Activated naive CD4-positive, alpha-beta T cell treated with anti-CD3 and anti-CD28 coated beads, Interleukin-2, amount 50 U/mL, for 16 hours (primary cell): ENCODE measurements around the gene CLEC4D.
"Not testable (repeated sequence)": the region's sequence is repeated elsewhere in the genome, so short reads cannot be mapped to it uniquely, and the experiment has no call there.

Experiments used
- DNase-seq: peaks from one replicate; pipeline ENCODE4 v3.0.0-alpha.2; 2020

The CLEC4D gene

DNA sequence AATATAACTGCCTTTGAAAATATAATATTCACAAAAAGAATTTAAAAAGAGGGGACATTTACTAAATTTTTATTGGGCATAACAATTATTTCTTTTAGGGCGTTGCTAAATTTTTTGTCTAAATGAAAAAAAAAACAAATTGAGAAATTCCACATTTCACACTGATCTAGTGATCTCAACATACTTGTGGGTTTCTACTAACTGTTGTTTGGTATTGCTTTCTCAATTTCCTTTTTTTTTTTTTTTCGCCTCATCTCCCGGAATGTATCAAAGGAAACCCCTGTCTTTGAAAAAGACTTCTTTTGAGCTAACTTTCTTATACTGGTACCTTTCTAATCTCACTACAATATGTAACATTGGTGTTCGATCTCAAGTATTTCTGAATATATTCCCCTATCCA is at the start of gene CLEC4D:
CLEC4D (plus strand) TSS at position 248 of the 400 bp plus-strand sequence. CDS start 230 bp downstream, outside the sequence.
- no peak for DNase-seq

DNA sequence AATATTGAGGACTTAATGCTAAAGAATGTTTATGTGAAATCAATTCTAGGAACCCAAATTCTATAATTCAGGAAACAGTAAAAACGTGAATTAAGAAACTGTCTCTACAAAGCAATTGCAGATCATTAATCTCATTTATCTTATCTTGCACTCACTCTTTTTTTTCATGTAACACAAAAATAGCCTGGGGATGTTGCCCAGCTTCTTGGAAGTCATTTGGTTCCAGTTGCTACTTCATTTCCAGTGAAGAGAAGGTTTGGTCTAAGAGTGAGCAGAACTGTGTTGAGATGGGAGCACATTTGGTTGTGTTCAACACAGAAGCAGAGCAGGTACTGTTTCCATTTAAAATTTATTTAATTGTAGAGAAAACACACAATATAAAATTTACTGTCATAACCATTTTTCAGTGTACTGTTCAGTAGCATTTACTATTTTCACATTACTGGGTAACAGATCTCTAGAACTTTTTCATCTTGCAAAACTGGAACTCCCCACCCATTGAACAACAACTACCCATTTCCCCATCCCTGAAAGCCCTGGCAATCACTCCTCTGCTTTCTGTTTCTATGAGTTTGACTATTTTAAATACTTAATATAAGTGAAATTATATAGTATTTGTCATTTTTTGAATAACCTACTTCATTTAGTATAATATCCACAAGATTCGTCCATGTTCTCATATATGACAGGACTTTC is 47.9 kb upstream of the CLEC4D start:
- no peak for DNase-seq

DNA sequence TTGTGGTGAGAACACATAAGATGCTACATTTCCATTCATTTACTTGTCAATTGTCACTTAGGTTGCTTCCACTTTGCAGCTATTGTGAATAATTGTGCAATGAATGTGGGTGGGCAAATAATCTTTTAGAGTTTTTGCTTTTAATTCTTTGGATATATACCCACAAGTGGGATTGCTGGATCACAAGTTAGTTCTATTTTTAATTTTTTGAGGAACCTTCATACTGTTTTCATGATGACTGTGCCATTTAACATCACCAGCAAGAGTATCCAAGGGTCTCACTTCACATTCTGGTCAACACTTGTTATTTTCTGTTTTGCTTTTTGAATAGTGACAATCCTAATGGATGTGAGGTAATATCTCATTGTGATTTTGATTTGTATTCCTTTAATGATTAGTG is 47.1 kb upstream of the CLEC4D start:
- DNase-seq = no peak

DNA sequence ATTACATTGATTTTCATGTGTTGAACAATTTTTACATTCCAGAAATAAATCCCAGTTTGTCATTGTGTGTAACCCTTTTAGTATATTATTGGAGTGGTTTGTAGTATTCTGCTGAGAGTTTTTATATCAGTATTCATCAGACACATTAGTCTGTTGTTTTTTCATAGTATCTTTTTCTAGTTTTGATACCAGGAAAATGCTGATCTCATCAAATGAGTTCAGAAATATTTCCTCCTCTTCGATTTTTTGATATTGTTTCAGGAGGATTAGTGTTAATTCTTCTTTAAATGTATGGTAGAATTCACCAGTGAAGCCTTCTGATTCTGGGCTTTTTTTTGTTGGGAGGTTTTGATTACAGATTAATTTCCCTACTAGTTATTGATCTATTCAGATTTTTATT is 42.2 kb upstream of the CLEC4D start:
- DNase-seq = no peak

DNA sequence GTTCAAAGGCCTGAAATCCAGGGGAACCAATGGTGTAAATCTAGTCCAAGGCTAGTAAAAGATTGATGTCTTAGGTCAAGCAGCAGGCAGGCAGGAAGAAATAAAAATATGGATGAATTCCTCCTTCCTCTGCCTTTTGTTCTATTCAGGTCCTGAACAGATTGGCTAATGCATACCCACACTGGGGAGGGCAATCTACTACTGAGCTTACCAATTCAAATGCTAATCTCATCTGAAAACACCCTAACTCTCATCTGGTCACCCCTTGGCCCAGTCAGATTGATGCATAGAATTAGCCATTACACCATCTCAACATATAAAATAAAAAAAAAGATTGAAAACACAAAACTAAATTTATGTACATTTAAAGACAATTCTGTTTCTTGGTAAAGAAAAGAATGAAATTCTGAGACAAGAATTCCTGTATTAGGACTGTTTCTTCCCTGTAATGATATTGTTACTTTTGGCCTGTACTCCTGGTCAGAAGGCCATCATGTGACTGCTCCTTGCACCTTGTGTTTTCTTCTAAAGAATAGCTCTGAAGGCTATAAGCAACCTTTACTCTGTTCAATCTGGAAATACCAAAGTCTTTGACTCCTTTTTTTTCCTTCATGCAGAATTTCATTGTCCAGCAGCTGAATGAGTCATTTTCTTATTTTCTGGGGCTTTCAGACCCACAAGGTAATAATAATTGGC is 37.6 kb upstream of the CLEC4D start:
- DNase-seq = no peak

DNA sequence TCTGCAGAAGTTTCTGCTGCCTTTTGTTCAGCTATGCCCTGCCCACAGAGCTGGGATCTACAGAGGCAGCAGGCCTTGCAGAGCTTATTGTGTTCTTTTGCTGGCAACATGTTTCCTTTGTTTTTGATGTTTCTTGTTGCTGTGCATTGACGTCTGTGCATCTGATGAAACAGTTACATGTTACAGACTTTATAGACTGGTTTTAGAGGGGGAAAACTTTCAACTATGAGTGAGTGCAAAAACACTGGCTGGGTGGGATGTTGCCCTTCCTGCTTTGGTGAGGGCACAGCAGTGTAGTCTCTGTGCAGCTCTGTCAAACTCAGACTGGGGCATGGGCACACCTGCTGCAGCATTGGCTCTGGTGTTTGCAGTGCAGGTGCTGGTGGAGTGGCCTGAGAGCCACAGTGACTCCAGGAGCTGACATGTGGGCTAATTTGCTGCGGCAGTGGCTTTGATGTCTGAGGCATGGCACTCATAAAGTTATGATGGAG is 30.7 kb upstream of the CLEC4D start:
- DNase-seq = no peak

DNA sequence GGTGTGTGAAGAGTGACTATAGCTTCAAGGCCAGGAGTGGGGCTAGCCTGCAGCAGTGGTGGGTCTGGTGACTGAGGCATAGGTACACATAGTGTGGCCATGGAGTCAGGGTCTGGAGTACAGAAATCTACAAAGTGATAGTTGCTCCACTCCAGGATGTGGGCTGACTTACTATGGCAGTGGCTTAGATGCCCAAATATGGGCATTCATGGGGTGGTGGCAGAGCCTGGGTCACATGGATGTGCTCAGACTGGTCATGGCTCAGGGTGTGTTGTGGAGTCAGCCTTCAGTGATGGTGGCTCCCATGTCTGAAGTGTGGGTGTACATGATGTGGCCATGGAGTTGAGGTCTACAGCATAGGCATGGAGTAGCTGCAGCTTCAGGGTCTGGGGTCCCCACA is 30.2 kb upstream of the CLEC4D start:
- DNase-seq = no peak

DNA sequence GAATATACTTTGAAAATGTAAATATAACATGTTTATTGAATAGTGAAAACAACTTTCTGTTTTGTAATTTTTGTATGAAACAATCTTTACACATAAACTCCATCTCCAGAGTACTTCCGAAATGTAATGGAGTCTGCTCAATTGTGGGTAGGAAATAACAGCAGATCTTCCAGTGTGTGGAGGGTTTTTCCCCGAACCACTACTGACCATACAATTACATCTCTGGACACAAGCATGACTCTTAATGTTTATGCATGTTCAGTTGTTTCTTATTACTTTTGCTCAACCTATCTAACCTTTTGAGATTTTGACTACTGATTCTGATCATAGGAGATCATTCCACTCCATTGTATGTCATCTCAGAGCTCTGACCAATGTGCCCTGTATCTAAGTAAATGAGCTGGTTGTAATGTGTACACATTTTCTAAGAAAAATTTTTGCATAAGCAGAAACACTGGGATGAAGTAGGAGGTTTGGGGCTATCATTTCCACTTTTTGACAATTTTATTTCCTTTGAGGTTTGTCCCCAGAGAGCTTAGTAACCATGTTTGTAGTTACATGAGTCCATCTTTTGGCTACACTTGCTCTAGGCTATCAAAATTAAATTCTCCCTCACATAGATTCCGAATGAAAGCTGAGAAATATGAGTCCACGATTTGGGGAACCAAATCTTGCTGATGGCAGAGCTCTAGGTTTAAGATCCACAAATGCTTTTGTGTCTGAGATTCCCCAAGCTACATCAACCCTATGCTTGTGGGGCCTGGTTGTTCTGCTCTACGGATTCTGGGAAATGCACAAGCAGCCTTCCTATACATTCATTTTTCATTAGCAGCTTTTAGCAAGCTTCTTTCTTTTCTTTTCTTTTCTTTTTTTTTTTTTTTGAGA is 21.4 kb upstream of the CLEC4D start:
- DNase-seq = no peak

DNA sequence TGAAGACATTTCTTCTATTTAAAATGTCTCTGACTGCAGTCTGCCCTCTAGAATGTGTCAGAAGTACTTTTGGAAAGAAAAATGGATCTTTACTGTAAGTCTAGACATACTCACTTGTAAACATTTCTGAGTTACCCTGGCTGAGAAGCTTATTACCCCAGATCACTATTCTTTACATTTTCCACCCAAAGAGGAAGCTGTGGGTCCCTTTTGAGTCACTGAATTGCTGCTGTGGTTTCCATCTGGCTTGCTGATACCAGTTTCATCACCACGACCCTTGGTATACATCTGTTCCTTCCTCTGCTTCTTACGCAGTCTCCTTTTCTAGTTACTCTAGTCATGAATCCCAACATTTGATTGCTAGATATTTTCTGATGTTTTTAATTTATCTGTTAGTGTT is 20.2 kb upstream of the CLEC4D start:
- DNase-seq = peak; percentile 30

DNA sequence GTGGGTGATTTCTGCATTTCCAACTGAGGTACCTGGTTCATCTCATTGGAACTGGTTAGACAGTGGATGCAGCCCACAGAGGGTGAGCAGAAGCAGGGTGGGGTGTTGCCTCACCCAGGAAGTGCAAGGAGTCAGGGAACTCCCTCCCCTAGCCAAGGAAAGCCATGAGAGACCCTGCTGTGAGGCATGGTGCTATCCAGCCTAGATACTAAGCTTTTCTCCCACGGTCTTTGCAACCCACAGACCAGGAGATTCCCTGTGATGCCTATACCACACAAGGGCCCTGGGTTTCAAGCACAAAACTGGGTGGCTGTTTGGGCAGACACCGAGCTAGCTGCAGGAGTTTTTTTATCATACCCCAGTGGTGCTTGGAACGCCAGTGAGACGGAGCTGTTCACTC is 17.6 kb upstream of the CLEC4D start:
- DNase-seq = not testable (repeated sequence)

DNA sequence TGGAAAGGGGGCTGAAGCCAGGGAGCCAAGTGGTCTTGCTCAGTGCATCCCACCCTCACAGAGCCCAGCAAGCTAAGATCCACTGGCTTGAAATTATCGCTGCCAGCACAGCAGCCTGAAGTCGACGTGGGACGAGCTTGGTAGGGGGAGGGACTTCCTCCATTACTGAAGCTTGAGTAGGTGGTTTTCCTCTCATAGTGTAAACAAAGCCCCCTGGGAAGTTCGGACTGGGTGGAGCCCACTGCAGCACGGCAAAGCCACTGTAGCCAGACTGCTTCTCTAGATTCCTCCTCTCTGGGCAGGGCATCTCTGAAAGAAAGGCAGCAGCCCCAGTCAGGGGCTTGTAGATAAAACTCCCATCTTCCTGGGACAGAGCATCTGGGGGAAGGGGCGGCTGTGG is 17.2 kb upstream of the CLEC4D start:
- DNase-seq = not testable (repeated sequence)

DNA sequence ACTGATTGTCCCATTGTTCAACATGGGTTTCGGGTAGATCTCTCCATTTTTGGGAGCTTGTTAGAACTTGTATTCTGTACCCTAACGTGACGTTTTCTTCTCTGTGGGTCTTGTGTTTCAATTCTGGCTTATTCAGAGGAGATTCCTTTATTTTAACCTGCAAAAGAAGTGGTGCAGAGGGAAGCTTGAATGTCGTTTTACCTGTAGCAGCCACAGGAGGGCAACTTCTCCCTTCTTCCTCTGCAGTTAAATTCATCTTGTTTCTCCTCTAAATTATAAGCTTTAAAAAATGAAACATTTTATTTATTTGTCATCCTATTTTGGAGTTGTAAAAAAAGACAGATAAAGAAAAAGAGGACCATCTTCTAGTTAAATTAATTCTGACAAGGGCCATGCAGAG is 13.7 kb upstream of the CLEC4D start:
- DNase-seq = no peak

DNA sequence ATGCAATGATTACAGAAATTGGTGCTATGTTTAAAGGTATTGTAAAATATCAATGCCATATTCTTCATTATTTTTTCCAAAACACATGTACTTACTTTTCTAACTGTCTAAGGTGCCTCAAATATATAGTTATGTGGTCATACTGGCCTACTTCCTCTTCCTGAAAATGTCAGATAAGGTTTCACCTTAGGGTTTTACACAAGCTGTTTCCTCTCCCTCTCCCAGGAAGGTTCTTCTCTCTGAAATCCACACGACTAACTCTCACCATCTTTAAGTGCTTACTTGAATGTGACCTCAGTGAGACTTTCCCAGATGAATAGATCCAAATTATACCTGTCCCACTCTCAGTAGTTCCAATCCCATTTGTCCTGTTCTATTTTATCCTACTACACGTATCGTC is 11.6 kb upstream of the CLEC4D start:
- no peak for DNase-seq

DNA sequence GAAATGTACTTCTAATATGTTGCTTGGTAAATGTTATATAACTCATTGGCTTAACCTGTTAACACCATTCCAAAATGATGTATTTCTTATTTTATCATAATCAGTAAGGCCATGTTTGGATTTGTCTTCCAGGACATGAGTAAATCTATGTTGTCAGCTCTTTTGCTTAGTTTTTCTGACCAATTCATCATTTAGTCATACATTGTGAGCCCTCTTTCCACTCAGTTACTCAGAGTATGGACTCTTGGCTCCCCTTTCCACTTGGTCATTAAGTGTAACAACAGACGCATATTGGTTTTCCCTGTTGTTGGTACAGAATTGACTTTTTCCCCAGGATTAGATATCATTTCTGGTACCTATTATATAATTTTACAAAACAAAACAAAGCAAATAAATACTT is 9.0 kb upstream of the CLEC4D start:
- no peak for DNase-seq

DNA sequence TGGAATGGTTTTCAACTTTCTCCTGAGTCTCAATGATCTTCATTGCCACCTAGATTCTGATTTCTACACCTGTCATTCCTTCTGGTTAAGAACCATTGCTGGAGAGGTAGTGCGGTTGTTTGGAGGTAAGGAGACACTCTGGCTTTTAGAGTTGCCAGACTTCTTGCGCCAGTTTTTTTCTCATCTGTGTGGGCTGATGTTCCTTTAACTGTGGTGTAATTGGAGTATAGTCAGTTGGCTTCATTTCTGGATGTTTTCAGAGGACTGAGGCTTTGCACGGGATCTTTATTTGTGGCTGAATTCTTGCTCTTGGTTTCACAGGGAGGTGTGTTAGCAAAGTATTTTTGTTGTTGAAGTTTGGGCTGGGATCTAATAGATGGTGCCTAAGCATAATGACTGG is 5.7 kb upstream of the CLEC4D start:
- no peak for DNase-seq

DNA sequence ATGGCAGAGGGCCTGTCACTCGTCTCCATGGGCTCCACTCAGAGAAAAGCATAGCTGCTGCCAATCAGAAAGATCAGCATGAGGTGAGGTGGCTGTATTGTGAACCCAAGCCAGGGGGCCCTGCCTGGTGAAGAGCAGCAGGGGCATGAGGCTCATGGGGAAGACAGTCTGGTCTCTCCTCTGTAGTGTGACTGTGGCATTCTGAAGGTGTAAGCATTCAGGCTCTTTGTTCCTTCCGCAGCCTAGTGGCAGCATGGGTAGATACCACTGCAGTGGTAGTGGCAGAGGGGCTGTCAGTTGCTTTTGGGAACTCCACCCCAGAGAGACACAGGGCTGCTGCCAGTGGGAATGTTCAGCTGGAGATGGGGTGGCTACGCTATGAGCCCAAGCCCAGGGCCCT is 5.1 kb upstream of the CLEC4D start:
- DNase-seq = no peak

DNA sequence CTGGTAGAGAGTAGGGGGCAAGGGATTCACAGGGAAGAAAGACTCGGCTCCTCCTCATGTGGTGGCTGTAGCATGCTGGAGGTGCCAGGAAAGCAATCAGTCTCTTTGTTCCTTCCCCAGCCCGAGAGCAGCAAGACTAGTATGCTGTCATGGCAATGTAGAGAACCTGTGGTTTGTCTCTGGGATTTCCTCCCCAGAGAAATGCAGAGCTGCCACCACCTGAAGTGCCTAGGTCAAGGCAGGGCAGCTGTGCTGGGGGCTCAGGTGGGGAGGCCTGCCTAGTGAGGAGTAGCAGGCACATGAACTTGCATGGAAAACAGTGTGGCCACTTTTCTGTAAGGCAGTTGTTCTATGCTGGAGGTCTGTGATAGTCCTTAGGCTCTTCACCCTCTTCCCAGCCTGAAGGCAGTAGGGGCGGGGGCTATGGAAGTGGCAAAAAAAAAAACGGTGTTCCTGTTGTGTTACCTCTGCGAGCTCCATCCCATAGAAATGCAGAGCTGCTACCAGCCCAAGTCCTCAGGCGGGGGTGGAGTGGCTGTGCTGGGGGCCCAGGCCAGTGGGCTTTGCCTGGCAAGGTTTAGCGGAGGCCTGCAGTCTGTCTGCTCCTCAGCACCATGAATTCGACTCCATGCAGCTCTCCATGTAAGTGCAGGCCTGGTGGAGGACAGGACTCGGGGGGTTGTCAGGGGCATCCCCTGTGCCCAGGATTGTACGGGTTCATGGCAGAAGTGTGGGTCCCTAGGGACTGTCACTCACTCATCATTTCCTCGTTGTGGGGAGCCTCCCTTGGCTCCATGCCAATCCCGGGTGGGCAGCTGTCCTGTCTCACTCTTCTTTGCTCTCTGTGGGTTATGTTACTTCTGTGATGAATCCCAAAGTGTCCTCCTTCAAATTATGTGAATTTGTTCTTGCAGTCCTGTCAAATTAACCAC is 4.1 kb upstream of the CLEC4D start:
- DNase-seq = no peak

DNA sequence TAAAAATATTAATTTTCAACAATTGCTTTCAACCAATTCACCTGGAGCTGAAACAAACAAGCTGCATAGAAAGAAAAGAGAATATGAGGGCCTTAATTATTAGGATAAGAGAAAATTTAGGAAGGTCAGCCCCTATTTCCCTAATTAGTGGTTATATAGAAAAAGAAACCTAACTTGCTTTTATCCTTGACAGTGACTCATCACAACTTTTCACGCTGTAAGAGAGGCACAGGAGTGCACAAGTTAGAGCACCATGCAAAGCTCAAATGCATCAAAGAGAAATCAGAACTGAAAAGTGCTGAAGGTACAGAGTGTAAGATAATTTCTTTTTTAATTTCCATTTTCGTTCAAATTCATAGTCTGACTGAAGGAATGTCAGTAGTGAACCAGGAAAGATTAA is 4.7 kb downstream of the CLEC4D start:
- DNase-seq = no peak

DNA sequence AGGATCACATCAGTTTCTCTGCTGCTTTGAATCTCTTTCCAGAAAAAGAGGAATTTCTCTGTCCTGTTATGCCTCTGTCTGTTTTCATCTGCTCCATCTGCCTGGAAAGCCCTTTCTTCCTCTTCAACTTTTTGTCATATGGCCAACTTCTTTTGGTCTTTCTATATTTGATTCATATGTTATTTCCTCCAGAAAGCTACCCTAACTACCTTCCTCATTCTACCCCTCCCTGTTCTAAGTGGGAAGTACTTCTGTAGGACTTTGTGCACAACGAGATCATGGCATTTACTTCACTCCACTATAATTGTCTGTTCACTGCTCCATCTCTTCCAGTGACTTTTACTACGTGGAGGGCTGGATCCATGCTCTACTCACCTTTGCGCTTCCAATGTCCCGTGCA is 5.9 kb downstream of the CLEC4D start:
- DNase-seq = no peak

DNA sequence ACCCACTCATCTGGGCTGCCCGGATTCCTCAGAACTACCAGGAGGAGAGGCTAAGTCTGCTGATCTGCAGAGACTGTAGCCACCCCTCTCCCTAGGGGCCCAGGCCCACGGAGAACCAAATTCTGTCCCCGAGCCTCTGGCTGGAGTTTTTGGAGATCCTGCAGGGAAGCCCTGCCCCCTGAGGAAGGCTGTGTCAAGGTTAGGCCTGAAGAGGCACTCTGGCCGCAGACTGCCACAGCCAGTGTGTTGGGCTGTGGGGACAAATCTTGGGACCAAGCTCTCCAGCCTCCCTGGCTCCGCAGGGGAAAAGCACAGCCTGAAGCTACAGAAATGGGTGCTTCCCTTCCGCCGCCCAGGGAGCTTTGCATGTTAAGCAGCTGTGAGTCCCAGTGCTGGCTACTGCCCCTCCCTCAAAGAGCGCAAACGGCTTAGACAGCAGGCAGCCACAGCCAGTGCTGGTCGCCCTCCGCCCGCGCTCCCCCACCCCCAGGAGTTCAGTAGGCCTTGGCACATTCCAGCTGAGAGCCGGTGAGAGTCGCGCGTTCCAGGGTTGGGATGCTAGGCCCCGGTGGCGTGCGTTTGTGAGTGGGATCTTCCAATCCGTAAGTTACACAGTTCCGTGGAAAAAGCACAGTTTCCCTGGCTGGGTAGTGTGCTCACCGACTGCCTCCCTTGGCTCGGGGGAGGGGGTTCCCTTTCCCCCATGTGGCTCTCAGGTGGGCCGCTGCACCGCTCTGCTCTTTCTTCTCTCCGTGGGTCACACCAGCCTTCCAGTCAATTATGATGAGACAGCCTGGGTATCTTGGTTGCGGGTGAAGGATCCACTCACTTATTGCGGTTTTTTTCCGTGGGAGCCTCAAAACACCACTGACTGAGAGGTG is 14.2 kb downstream of the CLEC4D start:
- no peak for DNase-seq

DNA sequence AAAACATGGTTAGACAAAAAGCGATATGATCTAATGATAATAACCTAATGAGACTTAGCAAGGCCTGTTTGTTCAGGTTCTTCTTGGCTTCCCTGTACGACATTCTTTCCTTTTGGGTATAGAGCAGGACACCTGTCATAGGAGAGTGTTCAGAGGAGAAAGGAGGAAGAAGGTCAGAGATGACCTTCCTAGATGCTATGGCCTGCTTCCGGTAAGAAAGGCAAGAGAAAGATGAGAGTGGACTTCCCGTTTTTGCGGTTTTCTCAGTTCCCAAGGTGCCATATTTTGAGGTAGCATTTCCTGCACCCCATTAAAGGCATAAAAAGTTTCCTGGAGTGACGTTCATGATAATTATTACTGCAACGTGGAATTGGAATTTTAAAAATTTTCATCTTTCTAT is 18.7 kb downstream of the CLEC4D start:
- DNase-seq = no peak
